Naive thymus-derived CD4-positive, alpha-beta T cell (primary cell): Measurements from ENCODE around the gene ADPRHL1. TPM values are rescaled to one million over a fixed set of nuclear protein-coding genes. Genes with fewer than 3 reads are reported as not detected.

ENCODE experiments used
- ATAC-seq: fragments of 150-1000 bp; cut with Tn5 transposase; 2 replicates; pipeline ENCODE4 v1.10.0; 2021; ENCODE audit warnings: mild to moderate bottlenecking, moderate library complexity
- CTCF ChIA-PET: fragments of 350-600 bp; sonication (Branson Sonifier 250); formaldehyde crosslinking; loops from one replicate; lab custom pipeline; 2021; ENCODE audit warnings: antibody characterized with exemption; lab: Charles Lee
- POLR2A ChIA-PET: fragments of 350-600 bp; sonication (Branson Sonifier 250); formaldehyde crosslinking; loops from one replicate; lab custom pipeline; 2021; ENCODE audit warnings: antibody characterized with exemption, inconsistent platforms; lab: Charles Lee
- DNase-seq, 9 donors: peaks; one replicate each; pipeline versions ENCODE4 v3.0.0 to v3.0.0-alpha.2; 2020 to 2022; ENCODE audit warnings: mixed read lengths in 1 of 9
- H3K27ac ChIP-seq: one replicate; pipeline ENCODE4 v1.7.0; 2013; ENCODE audit warnings: mild to moderate bottlenecking, low read depth, low read length, moderate library complexity
- H3K27me3 ChIP-seq, 2 donors: one replicate each; pipeline ENCODE4 v1.7.0; 2013; ENCODE audit warnings: low read length in 2 of 2, mild to moderate bottlenecking in 2 of 2, moderate library complexity in 2 of 2; ENCODE audit not compliant: control insufficient read depth in 2 of 2, insufficient read depth in 2 of 2
- H3K36me3 ChIP-seq, 3 experiments: 1 replicate in 2 of 3; 2 replicates in 1 of 3; pipeline ENCODE4 v1.7.0; 2013; ENCODE audit warnings: low read length in 3 of 3, mild to moderate bottlenecking in 3 of 3, moderate library complexity in 1 of 3; ENCODE audit not compliant: insufficient read depth in 3 of 3, control insufficient read depth in 2 of 3
- H3K4me1 ChIP-seq, 2 donors: one replicate each; pipeline ENCODE4 v1.7.0; 2013; ENCODE audit warnings: low read length in 2 of 2, mild to moderate bottlenecking in 2 of 2, moderate library complexity in 1 of 2; ENCODE audit not compliant: control insufficient read depth in 2 of 2, insufficient read depth in 2 of 2
- H3K4me3 ChIP-seq: 2 replicates; pipeline ENCODE4 v1.7.0; 2013; ENCODE audit warnings: mild to moderate bottlenecking, low read length
- H3K9me3 ChIP-seq, 3 experiments: 1 replicate in 2 of 3; 2 replicates in 1 of 3; pipeline ENCODE4 v1.7.0; 2013; ENCODE audit warnings: low read length in 3 of 3; ENCODE audit not compliant: control insufficient read depth in 2 of 3
- H3K27ac Mint-ChIP-seq, 9 donors: one replicate each; pipeline ENCODE4 v1.8.0; 2020 to 2022; ENCODE audit warnings: mixed read lengths in 9 of 9, mild to moderate bottlenecking in 8 of 9, moderate library complexity in 5 of 9, inconsistent platforms in 2 of 9
- H3K27me3 Mint-ChIP-seq, 5 donors: one replicate each; pipeline ENCODE4 v1.8.0; 2021 to 2022; ENCODE audit warnings: mixed read lengths in 5 of 5, mild to moderate bottlenecking in 1 of 5
- H3K36me3 Mint-ChIP-seq, 5 donors: one replicate each; pipeline ENCODE4 v1.8.0; 2020 to 2022; ENCODE audit warnings: mixed read lengths in 5 of 5, mild to moderate bottlenecking in 3 of 5, inconsistent platforms in 1 of 5
- H3K4me1 Mint-ChIP-seq, 7 donors: one replicate each; pipeline ENCODE4 v1.8.0; 2020 to 2022; ENCODE audit warnings: mixed read lengths in 7 of 7, mild to moderate bottlenecking in 3 of 7, inconsistent platforms in 1 of 7
- H3K4me3 Mint-ChIP-seq, 10 donors: one replicate each; pipeline ENCODE4 v1.8.0; 2020 to 2022; ENCODE audit warnings: mild to moderate bottlenecking in 10 of 10, mixed read lengths in 10 of 10, moderate library complexity in 6 of 10, inconsistent platforms in 2 of 10
- H3K9me3 Mint-ChIP-seq, 11 donors: one replicate each; pipeline ENCODE4 v1.8.0; 2020 to 2022; ENCODE audit warnings: mixed read lengths in 11 of 11, mild to moderate bottlenecking in 4 of 11, inconsistent platforms in 1 of 11, moderate library complexity in 1 of 11
- intact Hi-C, 2 donors: fragments of 100-400 bp; cut with micrococcal nuclease; formaldehyde crosslinking; loops; one replicate each; pipeline ENCODE4 v1.15.1; 2023
- polyA plus RNA-seq, 2 donors: library from polyadenylated mRNA; unstranded; fragments of 300-500 nt; fragmentation: Illumina TruSeq; gene quantifications; one replicate each; pipeline ENCODE4 v1.2.3, GENCODE V29; 2021
- total RNA-seq, 6 experiments: library from RNA in 5 of 6; stranded (reverse) in 5 of 6; gene quantifications; 1 replicate in 5 of 6; 2 replicates in 1 of 6; pipeline ENCODE4 v1.2.3 and lab custom pipeline; 2021 to 2026

The ADPRHL1 gene
- total and polyA plus RNA-seq, 7 experiments from 2014 or later = 0.12 to 2.0 (median 1.1) TPM; not detected in 1

GRCh38 chr13:113468029-113468428 is 14.7 kb upstream of the ADPRHL1 start:
- Histone ChIP-seq H3K4me3 (no peak overlapping the region), H3K36me3 (peaks cover 0 to 10% (median 0%) of the 10 kb centered on the region in 3 experiments), H3K27me3 (no peaks in the 10 kb centered on the region), H3K27ac (no peak overlapping the region), H3K9me3 (no peaks in the 10 kb centered on the region), H3K4me1 (peaks cover 0 to 6% of the 10 kb centered on the region in 2 donors)
- intact Hi-C loops = no loop called here
- DNase-seq = no peak
- POLR2A ChIA-PET = no interaction called here
- peaks cover 0 to 7% (median 5%) of the 10 kb centered on the region in 7 donors for H3K4me1 Mint-ChIP-seq
- H3K27me3 Mint-ChIP-seq = no peaks in the 10 kb centered on the region
- no peak overlapping the region for H3K4me3 Mint-ChIP-seq
- no peaks in the 10 kb centered on the region for H3K9me3 Mint-ChIP-seq
- no peak overlapping the region for H3K27ac Mint-ChIP-seq
- H3K36me3 Mint-ChIP-seq = peaks cover 0 to 47% (median 11%) of the 10 kb centered on the region in 5 donors
- ATAC-seq = no peak
- CTCF ChIA-PET = no interaction called here

- peaks cover 0 to 9% (median 0%) of the 10 kb centered on the region in 3 experiments for H3K36me3 ChIP-seq
- POLR2A ChIA-PET = interaction anchor here (0.6 kb wide), 2 partner anchors 26 to 159 kb away, joined by 3 read pairs; no protein-coding TSS in a partner anchor
- H3K36me3 Mint-ChIP-seq = peaks cover 0 to 44% (median 7%) of the 10 kb centered on the region in 5 donors
Observed at GRCh38 chr13:113466383-113466782, 13.1 kb upstream of the ADPRHL1 start.

GRCh38 chr13:113465300-113465699 is 12.0 kb upstream of the ADPRHL1 start:
- Histone ChIP-seq H3K36me3 (peaks cover 0 to 17% (median 0%) of the 10 kb centered on the region in 3 experiments), H3K4me3 (no peak overlapping the region), H3K27ac (no peak overlapping the region), H3K27me3 (no peaks in the 10 kb centered on the region), H3K9me3 (no peaks in the 10 kb centered on the region), H3K4me1 (peaks cover 0 to 6% of the 10 kb centered on the region in 2 donors)
- ChIA-PET POLR2A (no interaction called here), CTCF (interaction anchor here (0.6 kb wide), 1 partner anchor 12 kb away, joined by 3 read pairs; no protein-coding TSS in a partner anchor)
- H3K4me1 Mint-ChIP-seq = peaks cover 0 to 6% (median 0%) of the 10 kb centered on the region in 7 donors
- H3K27ac Mint-ChIP-seq = peak overlapping the region in 4 of 9 donors; percentile 15 to 57 (median 34)
- peaks cover 0 to 35% (median 4%) of the 10 kb centered on the region in 5 donors for H3K36me3 Mint-ChIP-seq
- H3K27me3 Mint-ChIP-seq = no peaks in the 10 kb centered on the region
- ATAC-seq = no peak
- no peaks in the 10 kb centered on the region for H3K9me3 Mint-ChIP-seq
- intact Hi-C loops = no loop called here
- no peak for DNase-seq
- H3K4me3 Mint-ChIP-seq = no peak overlapping the region

More at GRCh38 chr13:113466383-113466782, 13.1 kb upstream of the ADPRHL1 start:
- Histone ChIP-seq H3K4me3 (no peak overlapping the region), H3K27me3 (no peaks in the 10 kb centered on the region), H3K4me1 (peaks cover 0 to 6% of the 10 kb centered on the region in 2 donors), H3K9me3 (no peaks in the 10 kb centered on the region), H3K27ac (no peak overlapping the region)
- no peak overlapping the region for H3K4me3 Mint-ChIP-seq
- CTCF ChIA-PET = no interaction called here
- no peaks in the 10 kb centered on the region for H3K27me3 Mint-ChIP-seq
- ATAC-seq = no peak
- H3K4me1 Mint-ChIP-seq = peaks cover 0 to 6% (median 3%) of the 10 kb centered on the region in 7 donors
- no peaks in the 10 kb centered on the region for H3K9me3 Mint-ChIP-seq
- DNase-seq = no peak
- H3K27ac Mint-ChIP-seq = peak overlapping the region in 1 of 9 donors; percentile 20
- intact Hi-C loops = no loop called here

GRCh38 chr13:113464476-113464875 is 11.2 kb upstream of the ADPRHL1 start:
- intact Hi-C loops = no loop called here
- H3K27ac Mint-ChIP-seq = peak overlapping the region in 2 of 9 donors; percentile 5 to 10
- POLR2A ChIA-PET = no interaction called here
- Histone ChIP-seq H3K4me1 (peaks cover 0 to 6% of the 10 kb centered on the region in 2 donors), H3K36me3 (peaks cover 0 to 25% (median 0%) of the 10 kb centered on the region in 3 experiments), H3K27ac (no peak overlapping the region), H3K4me3 (no peak overlapping the region), H3K9me3 (no peaks in the 10 kb centered on the region), H3K27me3 (no peaks in the 10 kb centered on the region)
- no peak for DNase-seq
- H3K9me3 Mint-ChIP-seq = no peaks in the 10 kb centered on the region
- H3K4me1 Mint-ChIP-seq = peaks cover 0 to 6% (median 0%) of the 10 kb centered on the region in 7 donors
- CTCF ChIA-PET = interaction anchor here (0.8 kb wide), 1 partner anchor 98 kb away, joined by 3 read pairs; no protein-coding TSS in a partner anchor
- ATAC-seq = no peak
- no peaks in the 10 kb centered on the region for H3K27me3 Mint-ChIP-seq
- peaks cover 0 to 38% (median 4%) of the 10 kb centered on the region in 5 donors for H3K36me3 Mint-ChIP-seq
- no peak overlapping the region for H3K4me3 Mint-ChIP-seq

GRCh38 chr13:113461022-113461751 is 7.9 kb upstream of the ADPRHL1 start:
- Mint-ChIP-seq H3K36me3 (peaks cover 0 to 36% (median 0%) of the 10 kb centered on the region in 5 donors), H3K27me3 (no peaks in the 10 kb centered on the region)
- intact Hi-C loops = no loop called here

GRCh38 chr13:113460599-113460998 is 7.3 kb upstream of the ADPRHL1 start:
- Mint-ChIP-seq H3K27ac (no peak overlapping the region), H3K4me3 (no peak overlapping the region), H3K36me3 (peaks cover 0 to 42% (median 0%) of the 10 kb centered on the region in 5 donors), H3K4me1 (peaks cover 0 to 4% (median 0%) of the 10 kb centered on the region in 7 donors), H3K27me3 (no peaks in the 10 kb centered on the region), H3K9me3 (no peaks in the 10 kb centered on the region)
- no peak overlapping the region for H3K4me3 ChIP-seq
- ChIA-PET POLR2A (no interaction called here), CTCF (no interaction called here)
- H3K4me1 ChIP-seq = peaks cover 0 to 6% of the 10 kb centered on the region in 2 donors
- H3K36me3 ChIP-seq = peaks cover 0 to 33% (median 5%) of the 10 kb centered on the region in 3 experiments
- ATAC-seq (no peak), DNase-seq (no peak)
- no peak overlapping the region for H3K27ac ChIP-seq
- H3K9me3 ChIP-seq = no peaks in the 10 kb centered on the region
- H3K27me3 ChIP-seq = no peaks in the 10 kb centered on the region
- intact Hi-C loops = no loop called here

More at GRCh38 chr13:113461022-113461751, 7.9 kb upstream of the ADPRHL1 start:
- DNase-seq = no peak
- ChIA-PET CTCF (no interaction called here), POLR2A (no interaction called here)
- no peaks in the 10 kb centered on the region for H3K9me3 Mint-ChIP-seq
- H3K4me1 ChIP-seq = peaks cover 0 to 6% of the 10 kb centered on the region in 2 donors
- H3K4me1 Mint-ChIP-seq = peaks cover 0 to 4% (median 0%) of the 10 kb centered on the region in 7 donors
- H3K27ac ChIP-seq = no peak overlapping the region
- no peaks in the 10 kb centered on the region for H3K9me3 ChIP-seq
- no peak overlapping the region for H3K4me3 ChIP-seq
- H3K4me3 Mint-ChIP-seq = no peak overlapping the region
- peaks cover 0 to 32% (median 5%) of the 10 kb centered on the region in 3 experiments for H3K36me3 ChIP-seq
- no peak overlapping the region for H3K27ac Mint-ChIP-seq
- H3K27me3 ChIP-seq = no peaks in the 10 kb centered on the region
- ATAC-seq = no peak
